Activated CD4-positive, alpha-beta T cell treated with anti-CD3 and anti-CD28 coated beads, Interleukin-2, amount 10 ng/mL, durations not matched to agents 24 days and 14 days (primary cell): Measurements from ENCODE around the gene TRIP13. TPM values are rescaled to one million over a fixed set of nuclear protein-coding genes. Genes with fewer than 3 reads are reported as not detected.
A peak's percentile ranks its signal among the peaks of the same experiment; 100 is the strongest.

Source experiments
- DNase-seq: peaks from one replicate; pipeline ENCODE4 v3.0.0; 2022
- H3K27ac Mint-ChIP-seq: one replicate; pipeline ENCODE4 v1.8.0; 2022; ENCODE audit warnings: mild to moderate bottlenecking, mixed read lengths
- H3K27me3 Mint-ChIP-seq: one replicate; pipeline ENCODE4 v1.8.0; 2022; ENCODE audit warnings: mixed read lengths
- H3K36me3 Mint-ChIP-seq: one replicate; pipeline ENCODE4 v1.8.0; 2022; ENCODE audit warnings: low read depth, mild to moderate bottlenecking, mixed read lengths
- H3K4me1 Mint-ChIP-seq: one replicate; pipeline ENCODE4 v1.8.0; 2021; ENCODE audit warnings: mixed read lengths
- H3K4me3 Mint-ChIP-seq: one replicate; pipeline ENCODE4 v1.8.0; 2022; ENCODE audit warnings: mild to moderate bottlenecking, moderate library complexity, mixed read lengths
- H3K9me3 Mint-ChIP-seq: one replicate; pipeline ENCODE4 v1.8.0; 2021; ENCODE audit warnings: mixed read lengths
- intact Hi-C: fragments of 100-400 bp; cut with micrococcal nuclease; formaldehyde crosslinking; loops from one replicate; pipeline ENCODE4 v1.15.1; 2023
- total RNA-seq: library from RNA; stranded (reverse); gene quantifications from 2 replicates; pipeline ENCODE4 v1.2.3, GENCODE V29; 2022

The TRIP13 gene
- total RNA-seq, 1 donor from 2014 or later, result 47.5 TPM

DNA sequence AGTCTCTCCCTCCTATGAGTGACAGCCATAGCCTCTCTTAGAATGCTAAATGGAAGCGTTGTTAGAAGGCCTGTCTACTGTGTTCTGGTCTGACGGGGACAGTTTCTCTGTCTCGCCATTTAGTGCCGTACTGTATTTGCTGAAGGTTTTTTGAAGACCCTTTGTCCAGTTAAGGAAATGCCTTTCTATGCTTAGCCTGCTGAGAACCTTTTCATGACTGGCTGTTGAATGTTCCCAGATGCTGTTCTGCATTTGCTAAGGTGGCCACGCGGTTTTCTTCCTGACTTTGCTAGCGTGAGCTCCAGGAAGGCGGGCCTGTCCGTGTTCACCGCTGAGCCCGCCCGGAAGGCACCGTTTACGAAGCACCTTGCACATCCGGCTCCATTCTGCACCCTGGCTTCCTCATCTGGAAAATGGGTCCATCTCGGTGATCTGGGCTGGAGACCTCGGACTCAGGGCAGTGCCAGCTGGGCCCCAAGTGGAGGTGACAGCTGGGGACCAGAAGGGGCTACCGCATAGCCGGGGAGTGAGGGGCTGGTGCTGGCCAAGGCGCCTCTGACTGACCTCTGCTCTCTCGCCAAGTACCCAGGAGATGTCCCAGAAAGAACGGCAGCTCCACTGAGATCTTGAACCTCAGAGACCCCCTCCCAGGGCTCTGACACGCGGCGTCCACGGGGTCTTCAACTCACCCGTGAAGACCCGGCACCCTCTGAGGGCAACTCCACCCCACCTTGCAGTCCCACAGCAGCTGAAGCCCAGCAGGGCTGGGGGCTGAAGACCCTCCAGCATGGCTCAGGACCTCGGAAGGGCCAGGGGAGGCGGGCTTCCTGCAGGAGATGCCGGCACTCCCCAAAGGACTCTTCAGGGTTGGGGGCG lies 63.4 kb downstream of the TRIP13 start:
- Mint-ChIP-seq H3K4me1 (peaks cover 30% of the 10 kb centered on the region), H3K9me3 (no peaks in the 10 kb centered on the region), H3K4me3 (no peak overlapping the region), H3K27ac (no peak overlapping the region), H3K36me3 (no peaks in the 10 kb centered on the region), H3K27me3 (peaks cover 19% of the 10 kb centered on the region)
- intact Hi-C loops, result no loop called here
- DNase-seq, result no peak

GRCh38 chr5:956941-957747 lies 64.5 kb downstream of the TRIP13 start:
- Mint-ChIP-seq H3K4me3 (no peak overlapping the region), H3K4me1 (peaks cover 33% of the 10 kb centered on the region), H3K36me3 (no peaks in the 10 kb centered on the region), H3K27me3 (peaks cover 19% of the 10 kb centered on the region), H3K9me3 (no peaks in the 10 kb centered on the region), H3K27ac (no peak overlapping the region)
- DNase-seq, result peak; percentile 88
- intact Hi-C loops, result no loop called here

GRCh38 chr5:957748-958485 lies 65.2 kb downstream of the TRIP13 start:
- Mint-ChIP-seq H3K4me3 (peak overlapping the region; percentile 28), H3K36me3 (no peaks in the 10 kb centered on the region), H3K4me1 (peaks cover 35% of the 10 kb centered on the region), H3K9me3 (no peaks in the 10 kb centered on the region), H3K27me3 (peaks cover 19% of the 10 kb centered on the region), H3K27ac (no peak overlapping the region)
- intact Hi-C loops, result no loop called here
- no peak for DNase-seq

- Mint-ChIP-seq H3K4me3 (no peak overlapping the region), H3K27ac (no peak overlapping the region), H3K27me3 (peaks cover 16% of the 10 kb centered on the region), H3K9me3 (no peaks in the 10 kb centered on the region), H3K36me3 (no peaks in the 10 kb centered on the region), H3K4me1 (peaks cover 46% of the 10 kb centered on the region)
- intact Hi-C loops, result no loop called here
- DNase-seq, result no peak
Observed at GRCh38 chr5:958701-959571, 66.3 kb downstream of the TRIP13 start.

- Mint-ChIP-seq H3K27me3 (peaks cover 12% of the 10 kb centered on the region), H3K4me3 (no peak overlapping the region), H3K36me3 (no peaks in the 10 kb centered on the region), H3K27ac (peak overlapping the region; percentile 15), H3K4me1 (peaks cover 53% of the 10 kb centered on the region), H3K9me3 (no peaks in the 10 kb centered on the region)
- no peak for DNase-seq
- intact Hi-C loops, result loop anchor here (5.0 kb wide), 2 partner anchors 33 to 47 kb away; partner anchors contain the start of gene NKD2
Observed at GRCh38 chr5:959581-960531, 67.2 kb downstream of the TRIP13 start.

DNA sequence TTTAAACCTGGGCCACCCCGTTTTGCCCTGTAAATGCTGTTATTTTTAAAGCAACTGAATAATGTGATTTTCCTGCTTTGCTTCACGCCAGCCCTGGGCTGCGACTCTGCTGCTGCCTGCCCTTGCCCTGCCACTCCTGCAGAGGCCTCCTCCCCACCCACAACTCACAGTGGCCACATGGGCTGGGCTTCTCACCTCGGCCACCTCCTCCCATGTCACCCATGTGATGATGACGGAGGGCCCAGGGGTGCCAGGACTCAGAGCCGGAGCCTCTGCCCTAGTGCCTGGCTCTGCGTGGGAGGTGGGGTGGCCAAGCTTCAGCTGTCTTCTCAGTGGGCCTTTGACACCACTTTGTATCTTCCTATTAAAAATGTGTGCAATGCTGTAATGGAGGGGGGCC lies 67.9 kb downstream of the TRIP13 start:
- intact Hi-C loops, result loop anchor here (5.0 kb wide), 2 partner anchors 33 to 47 kb away; partner anchors contain the start of gene NKD2
- Mint-ChIP-seq H3K9me3 (no peaks in the 10 kb centered on the region), H3K4me3 (no peak overlapping the region), H3K27ac (peak overlapping the region; percentile 15), H3K36me3 (no peaks in the 10 kb centered on the region), H3K4me1 (peaks cover 54% of the 10 kb centered on the region), H3K27me3 (peaks cover 9% of the 10 kb centered on the region)
- DNase-seq, result no peak

GRCh38 chr5:961002-961710 lies 68.5 kb downstream of the TRIP13 start:
- intact Hi-C loops, result loop anchor here (5.0 kb wide), 2 partner anchors 34 to 46 kb away; partner anchors contain the start of gene NKD2
- no peaks in the 10 kb centered on the region for H3K9me3 Mint-ChIP-seq
- no peak overlapping the region for H3K4me3 Mint-ChIP-seq
- no peak overlapping the region for H3K27ac Mint-ChIP-seq
- peaks cover 54% of the 10 kb centered on the region for H3K4me1 Mint-ChIP-seq
- H3K27me3 Mint-ChIP-seq, result peaks cover 6% of the 10 kb centered on the region
- H3K36me3 Mint-ChIP-seq, result no peaks in the 10 kb centered on the region
- no peak for DNase-seq

DNA sequence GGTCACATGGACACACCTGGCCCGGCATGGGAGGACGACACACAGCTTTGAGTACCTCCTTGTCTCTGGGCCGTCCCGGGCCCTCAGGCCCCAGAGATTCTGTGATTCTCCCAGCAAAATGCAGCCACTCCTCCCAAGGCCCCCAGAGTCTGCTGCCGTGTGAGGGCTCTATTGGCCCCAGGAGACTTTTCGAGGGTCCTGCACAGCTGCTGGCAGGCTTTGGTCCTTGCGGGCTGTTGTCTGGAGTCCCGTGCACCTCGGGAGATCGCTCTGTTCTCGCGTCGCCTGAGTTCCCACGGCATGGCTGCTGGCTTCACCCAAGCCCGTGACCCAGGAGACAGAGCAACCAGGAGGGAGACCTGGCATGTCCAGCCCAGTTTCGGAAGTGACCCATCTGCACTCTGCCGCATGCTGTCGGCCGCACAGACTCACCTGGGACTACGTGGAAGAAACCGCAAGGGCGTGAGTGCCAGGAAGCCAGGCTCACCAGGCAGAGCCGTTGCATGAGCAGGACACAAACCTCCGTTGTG lies 69.1 kb downstream of the TRIP13 start:
- Mint-ChIP-seq H3K4me3 (no peak overlapping the region), H3K27me3 (peaks cover 7% of the 10 kb centered on the region), H3K27ac (no peak overlapping the region), H3K4me1 (peaks cover 49% of the 10 kb centered on the region), H3K36me3 (no peaks in the 10 kb centered on the region), H3K9me3 (no peaks in the 10 kb centered on the region)
- DNase-seq, result no peak
- intact Hi-C loops, result loop anchor here (5.0 kb wide), 2 partner anchors 34 to 46 kb away; partner anchors contain the start of gene NKD2

DNA sequence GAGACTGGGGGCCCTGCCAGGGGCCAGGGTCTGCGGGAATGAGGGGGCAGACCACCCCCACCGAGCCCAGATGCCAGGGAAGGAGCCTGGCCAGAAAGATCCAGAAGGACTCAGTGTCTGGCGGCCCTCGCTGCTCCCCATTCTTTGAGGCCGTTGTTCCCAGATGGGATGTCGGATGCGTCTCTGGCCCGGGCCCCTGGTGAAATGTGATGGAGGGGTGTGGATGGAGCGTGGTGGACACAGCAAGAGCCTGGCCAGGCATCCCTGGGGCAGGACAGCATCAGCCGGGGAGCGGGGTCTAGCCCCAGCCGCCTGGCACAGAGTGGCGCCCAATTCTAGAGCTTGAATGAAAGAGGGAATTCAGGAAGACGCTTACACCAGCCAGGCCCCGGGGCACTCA lies 69.7 kb downstream of the TRIP13 start:
- Mint-ChIP-seq H3K9me3 (no peaks in the 10 kb centered on the region), H3K36me3 (no peaks in the 10 kb centered on the region), H3K4me3 (no peak overlapping the region), H3K4me1 (peaks cover 43% of the 10 kb centered on the region), H3K27me3 (peaks cover 8% of the 10 kb centered on the region), H3K27ac (no peak overlapping the region)
- no peak for DNase-seq
- intact Hi-C loops, result loop anchor here (5.0 kb wide), 2 partner anchors 35 to 45 kb away; partner anchors contain the start of gene NKD2

GRCh38 chr5:962801-963200 lies 70.1 kb downstream of the TRIP13 start:
- Mint-ChIP-seq H3K9me3 (no peaks in the 10 kb centered on the region), H3K27ac (no peak overlapping the region), H3K4me1 (peaks cover 39% of the 10 kb centered on the region), H3K36me3 (no peaks in the 10 kb centered on the region), H3K27me3 (peaks cover 12% of the 10 kb centered on the region), H3K4me3 (no peak overlapping the region)
- intact Hi-C loops, result loop anchor here (5.0 kb wide), 2 partner anchors 36 to 44 kb away; partner anchors contain the start of gene NKD2
- no peak for DNase-seq

DNA sequence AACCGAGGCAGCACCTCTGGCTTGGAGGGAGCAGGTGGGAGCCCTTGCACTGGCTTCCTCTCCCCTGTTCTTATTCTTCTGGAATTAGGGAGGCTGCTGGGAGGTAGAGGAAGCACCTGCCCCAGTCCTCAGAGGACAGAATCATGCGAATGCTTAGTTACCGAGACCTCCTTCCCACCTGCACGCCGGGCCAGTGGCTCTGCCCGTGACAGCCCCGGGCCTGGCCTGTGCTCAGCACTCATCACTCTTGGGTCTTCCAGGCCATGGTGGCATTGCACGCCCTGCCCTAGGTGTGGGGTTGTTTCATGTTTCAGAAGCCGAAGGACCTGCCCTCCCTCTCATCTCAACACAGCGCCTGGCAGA lies 70.6 kb downstream of the TRIP13 start:
- intact Hi-C loops, result loop anchor here (5.0 kb wide), 2 partner anchors 36 to 44 kb away; partner anchors contain the start of gene NKD2
- H3K9me3 Mint-ChIP-seq, result no peaks in the 10 kb centered on the region
- H3K4me1 Mint-ChIP-seq, result peaks cover 39% of the 10 kb centered on the region
- H3K27me3 Mint-ChIP-seq, result peaks cover 15% of the 10 kb centered on the region
- H3K27ac Mint-ChIP-seq, result peak overlapping the region; percentile 96
- DNase-seq, result no peak
- H3K4me3 Mint-ChIP-seq, result peak overlapping the region; percentile 84
- no peaks in the 10 kb centered on the region for H3K36me3 Mint-ChIP-seq
